Gastrocnemius medialis (tissue), 4 donors: Measurements from ENCODE around the gene PLGRKT. TPM values are rescaled to one million over a fixed set of nuclear protein-coding genes. Genes with fewer than 3 reads are reported as not detected.
"Not testable (repeated sequence)": the region's sequence is repeated elsewhere in the genome, so short reads cannot be mapped to it uniquely, and the experiment has no call there.

Source experiments
- ATAC-seq, 2 donors: fragments of 150-250 bp; one replicate each; pipeline ENCODE4 v1.9.1; 2016
- DNase-seq, 2 donors: peaks; one replicate each; pipeline ENCODE4 v3.0.0-alpha.2; 2019
- H3K27ac ChIP-seq, 4 donors: fragments of 200-600 bp; sonication (generic); 1 replicate in 1 of 4; 2 replicates in 3 of 4; pipeline ENCODE4 v1.5.1; 2016 to 2018; ENCODE audit warnings: mild to moderate bottlenecking in 2 of 4, moderate library complexity in 1 of 4
- H3K27me3 ChIP-seq, 3 donors: fragments of 200-600 bp; sonication (generic) in 2 of 3; 1 replicate in 1 of 3; 2 replicates in 2 of 3; pipeline versions ENCODE4 v1.5.1 to v1.6.0; 2016 to 2019; ENCODE audit warnings: mild to moderate bottlenecking in 1 of 3, moderate library complexity in 1 of 3
- H3K36me3 ChIP-seq, 2 donors: fragments of 200-600 bp; sonication (generic) in 1 of 2; one replicate each; pipeline ENCODE4 v1.5.1; 2017 to 2018
- H3K4me1 ChIP-seq, 2 donors: fragments of 200-600 bp; sonication (generic) in 1 of 2; one replicate each; pipeline ENCODE4 v1.5.1; 2016 to 2017; ENCODE audit warnings: mild to moderate bottlenecking in 2 of 2
- H3K4me3 ChIP-seq, 4 donors: fragments of 200-600 bp; sonication (generic) in 3 of 4; 1 replicate in 1 of 4; 2 replicates in 3 of 4; pipeline ENCODE4 v1.5.1; 2016 to 2019; ENCODE audit warnings: mild to moderate bottlenecking in 2 of 4
- H3K9me3 ChIP-seq, 3 donors: fragments of 200-600 bp; sonication (generic) in 2 of 3; 1 replicate in 1 of 3; 2 replicates in 2 of 3; pipeline ENCODE4 v1.5.1; 2016 to 2019
- CTCF ChIP-seq, 5 experiments: fragments of 450-650 bp in 3 of 5; fragments of 200-600 bp in 2 of 5; sonication (generic) in 2 of 5; IDR thresholded peaks in 4 of 5; conservative IDR thresholded peaks in 1 of 5; 1 replicate in 4 of 5; 2 replicates in 1 of 5; pipeline ENCODE4 v1.5.1; 2016 to 2019; ENCODE audit warnings: antibody characterized with exemption in 5 of 5, mild to moderate bottlenecking in 3 of 5, moderate library complexity in 3 of 5
- POLR2A ChIP-seq, 2 donors: fragments of 450-650 bp; IDR thresholded peaks; one replicate each; pipeline ENCODE4 v1.6.1; 2017; ENCODE audit warnings: antibody characterized with exemption in 2 of 2, mild to moderate bottlenecking in 2 of 2, moderate library complexity in 2 of 2
- in situ Hi-C, 4 donors: fragments of 200-750 bp; cut with MboI; loops; one replicate each; pipeline versions ENCODE4 v1.15.0 to v1.8.0; 2017; ENCODE audit warnings: low sequenced_read_pairs in 4 of 4
- intact Hi-C: fragments of 100-400 bp; cut with DNase I; formaldehyde crosslinking; loops from one replicate; pipeline ENCODE4 v1.15.1; 2023; ENCODE audit warnings: low total_unique reads
- total RNA-seq, 4 donors: library from RNA; depleted of rRNA; stranded (reverse); fragments of >200 nt; gene quantifications; one replicate each; pipeline versions ENCODE4 v1.1.0 to v1.2.3, GENCODE V29; 2016

PLGRKT gene
- total RNA-seq, 4 donors from 2014 or later: 12.3 to 38.1 (median 15.1) TPM

GRCh38 chr9:5395428-5395827 is 42.3 kb downstream of the PLGRKT start:
- Histone ChIP-seq H3K4me1 (no peaks in the 10 kb centered on the region), H3K4me3 (no peak overlapping the region), H3K27ac (no peak overlapping the region), H3K36me3 (no peaks in the 10 kb centered on the region), H3K9me3 (no peaks in the 10 kb centered on the region), H3K27me3 (no peaks in the 10 kb centered on the region)
- DNase-seq (no peak), ATAC-seq (no peak)
- no peak for TF ChIP-seq POLR2A (IDR thresholded peaks at IDR 0.05)
- TF ChIP-seq CTCF (IDR thresholded peaks at IDR 0.05 in 4 of 5, conservative IDR thresholded peaks at IDR 0.05 in 1 of 5): no peak
- intact Hi-C loops: no loop called here
- in situ Hi-C loops: no loop called here

GRCh38 chr9:5393976-5394375 is 43.7 kb downstream of the PLGRKT start:
- H3K9me3 ChIP-seq, H3K27me3 ChIP-seq, H3K4me1 ChIP-seq, H3K36me3 ChIP-seq, DNase-seq, H3K4me3 ChIP-seq, in situ Hi-C loops, H3K27ac ChIP-seq, intact Hi-C loops, ATAC-seq: not testable (repeated sequence)

GRCh38 chr9:5393497-5393896 is 44.2 kb downstream of the PLGRKT start:
- TF ChIP-seq CTCF (IDR thresholded peaks at IDR 0.05 in 4 of 5, conservative IDR thresholded peaks at IDR 0.05 in 1 of 5) (no peak), POLR2A (IDR thresholded peaks at IDR 0.05) (no peak)
- DNase-seq (no peak), ATAC-seq (no peak)
- in situ Hi-C loops (no loop called here), intact Hi-C loops (no loop called here)
- no peaks in the 10 kb centered on the region for H3K4me1 ChIP-seq
- no peaks in the 10 kb centered on the region for H3K27me3 ChIP-seq
- no peaks in the 10 kb centered on the region for H3K9me3 ChIP-seq
- no peak overlapping the region for H3K4me3 ChIP-seq
- no peaks in the 10 kb centered on the region for H3K36me3 ChIP-seq
- no peak overlapping the region for H3K27ac ChIP-seq

- in situ Hi-C loops: no loop called here
These were observed 45.4 kb downstream of the PLGRKT start for GRCh38 chr9:5392285-5392684.

GRCh38 chr9:5389109-5389732 is 48.5 kb downstream of the PLGRKT start:
- Histone ChIP-seq H3K36me3 (no peaks in the 10 kb centered on the region), H3K4me1 (peaks cover 0 to 2% of the 10 kb centered on the region in 2 donors), H3K27me3 (no peaks in the 10 kb centered on the region), H3K4me3 (no peak overlapping the region), H3K27ac (no peak overlapping the region), H3K9me3 (no peaks in the 10 kb centered on the region)
- in situ Hi-C loops (no loop called here), intact Hi-C loops (no loop called here)
- no peak for ATAC-seq
- no peak for TF ChIP-seq POLR2A (IDR thresholded peaks at IDR 0.05)
- no peak for TF ChIP-seq CTCF (IDR thresholded peaks at IDR 0.05 in 4 of 5, conservative IDR thresholded peaks at IDR 0.05 in 1 of 5)
- no peak for DNase-seq

More at GRCh38 chr9:5392285-5392684, 45.4 kb downstream of the PLGRKT start:
- peaks cover 0 to 2% of the 10 kb centered on the region in 2 donors for H3K4me1 ChIP-seq
- no peaks in the 10 kb centered on the region for H3K36me3 ChIP-seq
- intact Hi-C loops: no loop called here
- TF ChIP-seq POLR2A (IDR thresholded peaks at IDR 0.05) (no peak), CTCF (IDR thresholded peaks at IDR 0.05 in 4 of 5, conservative IDR thresholded peaks at IDR 0.05 in 1 of 5) (no peak)
- H3K27ac ChIP-seq: no peak overlapping the region
- no peak overlapping the region for H3K4me3 ChIP-seq
- DNase-seq (no peak), ATAC-seq (no peak)
- no peaks in the 10 kb centered on the region for H3K9me3 ChIP-seq
- no peaks in the 10 kb centered on the region for H3K27me3 ChIP-seq
